HEK293T (cell line): Measurements from ENCODE around the gene FITM2.

ENCODE experiments used
- ARNT ChIP-seq: fragments of 450-650 bp; IDR thresholded peaks from 2 replicates; pipeline ENCODE4 v1.6.1; 2017; ENCODE audit warnings: mild to moderate bottlenecking
- BHLHE40 ChIP-seq: fragments of 450-650 bp; IDR thresholded peaks from 2 replicates; pipeline ENCODE4 v1.6.1; 2016; ENCODE audit warnings: mild to moderate bottlenecking, moderate library complexity, borderline replicate concordance
- FOXA1 ChIP-seq: fragments of 450-650 bp; IDR thresholded peaks from 2 replicates; pipeline ENCODE4 v1.6.1; 2016; ENCODE audit warnings: mild to moderate bottlenecking
- HDGF ChIP-seq: fragments of 450-650 bp; IDR thresholded peaks from 2 replicates; pipeline ENCODE4 v1.6.1; 2017; ENCODE audit warnings: antibody characterized with exemption, borderline replicate concordance
- SP1 ChIP-seq: fragments of 450-650 bp; IDR thresholded peaks from 2 replicates; pipeline ENCODE4 v1.6.1; 2017
- SUZ12 ChIP-seq: fragments of 450-650 bp; IDR thresholded peaks from 2 replicates; pipeline ENCODE4 v1.6.1; 2016; ENCODE audit warnings: mild to moderate bottlenecking
- TARDBP ChIP-seq: fragments of 450-650 bp; IDR thresholded peaks from 2 replicates; pipeline ENCODE4 v1.6.1; 2016

DNA sequence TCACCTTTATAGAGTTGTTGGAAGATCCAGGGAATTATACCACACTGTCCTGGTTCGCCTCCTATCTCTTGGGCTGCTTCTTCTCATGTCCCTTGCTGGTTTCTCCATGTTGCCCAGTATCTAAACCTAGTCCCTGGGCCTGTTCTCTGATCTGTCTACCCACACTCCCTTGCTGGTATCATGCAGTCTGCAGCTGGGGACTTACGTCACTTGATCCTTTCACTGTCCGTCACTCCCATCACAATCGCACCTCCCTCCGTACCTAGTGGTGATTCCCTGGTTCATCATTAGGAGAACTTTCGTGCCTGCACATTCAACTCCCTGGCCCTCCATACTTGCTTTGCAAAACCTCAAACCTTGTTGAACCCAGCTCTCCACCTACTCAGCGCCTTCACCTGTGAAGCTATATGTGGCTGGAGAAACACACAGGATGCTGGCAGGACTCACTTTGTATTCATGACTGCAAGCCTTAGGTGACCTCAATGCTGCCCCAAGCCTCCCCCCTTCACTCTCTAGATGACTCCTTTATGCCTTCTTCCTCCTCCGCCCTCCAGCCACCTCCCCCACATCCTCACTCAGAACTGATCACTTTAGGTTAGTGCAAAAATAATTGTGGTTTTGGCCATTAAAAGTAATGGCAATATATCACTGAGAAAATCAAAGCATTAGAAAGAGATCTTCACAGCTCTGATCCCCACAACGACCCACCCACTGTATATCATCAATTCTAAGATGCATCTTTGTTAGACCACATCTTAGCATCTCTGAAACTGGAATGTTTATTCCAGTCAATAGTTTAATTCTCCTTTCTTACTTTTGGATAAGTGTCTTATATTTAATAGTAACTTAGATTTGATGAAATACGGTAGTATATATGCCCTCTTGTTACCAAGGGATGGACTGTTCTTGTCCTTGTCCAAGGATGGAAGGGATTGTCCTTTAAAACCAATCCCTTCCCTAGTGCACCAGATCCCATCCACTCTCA is 37.5 kb downstream of the FITM2 start:
- TF ChIP-seq SP1, result no peak
- TF ChIP-seq FOXA1, result no peak
- TF ChIP-seq HDGF, result no peak
- no peak for TF ChIP-seq BHLHE40
- no peak for TF ChIP-seq ARNT
- no peak for TF ChIP-seq TARDBP
- no peak for TF ChIP-seq SUZ12
